LHCN-M2 (cell line): ENCODE results near the gene PCNT. TPM values are rescaled to one million over a fixed set of nuclear protein-coding genes. Genes with fewer than 3 reads are reported as not detected.
A peak's percentile ranks its signal among the peaks of the same experiment; 100 is the strongest.
"Not testable (repeated sequence)": the region's sequence is repeated elsewhere in the genome, so short reads cannot be mapped to it uniquely, and the experiment has no call there.

Source experiments
- DNase-seq: peaks from one replicate; pipeline ENCODE4 v3.0.0-alpha.2; 2012; ENCODE audit warnings: low read depth
- total RNA-seq: library from RNA; depleted of rRNA; stranded (reverse); fragments of >200 nt; gene quantifications from 2 replicates; pipeline ENCODE4 v1.2.3, GENCODE V29; 2014

Gene PCNT
- total RNA-seq, 1 experiment from 2014 or later: 35.8 TPM

- DNase-seq: no peak
Measured at GRCh38 chr21:46361176-46361575, 37.2 kb downstream of the PCNT start.

- no peak for DNase-seq
Measured at GRCh38 chr21:46361935-46362334, 38.0 kb downstream of the PCNT start.

GRCh38 chr21:46362946-46363345, 39.0 kb downstream of the PCNT start:
- DNase-seq: no peak

- no peak for DNase-seq
Measured at GRCh38 chr21:46363698-46364097, 39.7 kb downstream of the PCNT start.

- DNase-seq: no peak
Measured at GRCh38 chr21:46366091-46366490, 42.1 kb downstream of the PCNT start.

GRCh38 chr21:46366561-46366960, 42.6 kb downstream of the PCNT start:
- no peak for DNase-seq

GRCh38 chr21:46366966-46367365, 43.0 kb downstream of the PCNT start:
- no peak for DNase-seq

- DNase-seq: no peak
Measured at GRCh38 chr21:46368533-46369285, 44.8 kb downstream of the PCNT start.

GRCh38 chr21:46369520-46370235, 45.7 kb downstream of the PCNT start:
- no peak for DNase-seq

GRCh38 chr21:46371204-46372013, 47.5 kb downstream of the PCNT start:
- no peak for DNase-seq

- no peak for DNase-seq
Measured at GRCh38 chr21:46372014-46372485, 48.1 kb downstream of the PCNT start.

- not testable (repeated sequence) for DNase-seq
Measured at GRCh38 chr21:46372947-46373346, 49.0 kb downstream of the PCNT start.

GRCh38 chr21:46374761-46375389, 50.9 kb downstream of the PCNT start:
- peak; percentile 52 for DNase-seq

GRCh38 chr21:46375560-46376230, 51.7 kb downstream of the PCNT start:
- DNase-seq: no peak

GRCh38 chr21:46376231-46376628, 52.3 kb downstream of the PCNT start:
- DNase-seq: no peak

GRCh38 chr21:46376856-46377453, 53.0 kb downstream of the PCNT start:
- no peak for DNase-seq

- DNase-seq: no peak
Measured at GRCh38 chr21:46377789-46378188, 53.8 kb downstream of the PCNT start.

- DNase-seq: no peak
Measured at GRCh38 chr21:46379105-46379504, 55.1 kb downstream of the PCNT start.

- DNase-seq: no peak
Measured at GRCh38 chr21:46379691-46380090, 55.7 kb downstream of the PCNT start.

GRCh38 chr21:46381541-46381940, 57.6 kb downstream of the PCNT start:
- DNase-seq: no peak

- no peak for DNase-seq
Measured at GRCh38 chr21:46384556-46384955, 60.6 kb downstream of the PCNT start.
